Midbrain (tissue), 1 donor: Measurements from ENCODE around the gene XPO5.
"Not testable (repeated sequence)": the region's sequence is repeated elsewhere in the genome, so short reads cannot be mapped to it uniquely, and the experiment has no call there.

Experiments
- DNase-seq: peaks from one replicate; lab custom pipeline; 2025; lab: John Stamatoyannopoulos, UW

XPO5 gene

GRCh38 chr6:43575772-43576551 lies at the start of gene XPO5, which contains the start of gene POLH:
Gene XPO5 (minus strand): TSS chr6:43576038. CDS start chr6:43575864, 174 bp downstream.
Gene POLH (plus strand): TSS chr6:43576185. CDS start chr6:43582320, 6,135 bp downstream.
- peak; percentile 91 for DNase-seq

- DNase-seq = no peak
Measured at GRCh38 chr6:43625393-43625992, 49.7 kb upstream of the XPO5 start.

GRCh38 chr6:43624786-43625288 lies 49.0 kb upstream of the XPO5 start:
- DNase-seq = no peak

GRCh38 chr6:43623880-43624785 lies 48.3 kb upstream of the XPO5 start:
- no peak for DNase-seq

- DNase-seq = no peak
Measured at GRCh38 chr6:43622541-43622940, 46.7 kb upstream of the XPO5 start.

GRCh38 chr6:43621836-43622180 lies 46.0 kb upstream of the XPO5 start:
- no peak for DNase-seq

- no peak for DNase-seq
Measured at GRCh38 chr6:43621078-43621835, 45.4 kb upstream of the XPO5 start.

GRCh38 chr6:43616725-43617472 lies 41.1 kb upstream of the XPO5 start:
- DNase-seq = no peak

- DNase-seq = no peak
Measured at GRCh38 chr6:43614396-43614730, 38.5 kb upstream of the XPO5 start.

- DNase-seq = no peak
Measured at GRCh38 chr6:43613721-43614395, 38.0 kb upstream of the XPO5 start.

GRCh38 chr6:43610431-43610830 lies 34.6 kb upstream of the XPO5 start:
- no peak for DNase-seq

- no peak for DNase-seq
Measured at GRCh38 chr6:43609402-43609801, 33.6 kb upstream of the XPO5 start.

GRCh38 chr6:43608807-43609206 lies 33.0 kb upstream of the XPO5 start:
- DNase-seq = no peak

GRCh38 chr6:43608310-43608763 lies 32.5 kb upstream of the XPO5 start:
- DNase-seq = peak; percentile 58

- DNase-seq = no peak
Measured at GRCh38 chr6:43606019-43606418, 30.2 kb upstream of the XPO5 start.

GRCh38 chr6:43604174-43604573 lies 28.3 kb upstream of the XPO5 start:
- no peak for DNase-seq

- DNase-seq = no peak
Measured at GRCh38 chr6:43600595-43600994, 24.8 kb upstream of the XPO5 start.

- no peak for DNase-seq
Measured at GRCh38 chr6:43593938-43594337, 18.1 kb upstream of the XPO5 start.

- not testable (repeated sequence) for DNase-seq
Measured at GRCh38 chr6:43589564-43589963, 13.7 kb upstream of the XPO5 start.

- DNase-seq = no peak
Measured at GRCh38 chr6:43588194-43588593, 12.4 kb upstream of the XPO5 start.
